Measurements from ENCODE around the gene RYK.

Gene RYK

GRCh38 chr3:134250717-134251220 lies at the start of gene RYK:
TSS of gene RYK (minus strand) at chr3:134250859. CDS start at chr3:134250654, 205 bp downstream.
- Mint-ChIP-seq H3K4me1 (peaks cover 44% of the 10 kb centered on the region), H3K27ac (peak within 1 kb of the TSS; percentile 71), H3K9me3 (no peaks in the 10 kb centered on the region), H3K36me3 (no peaks in the 10 kb centered on the region), H3K4me3 (peak within 1 kb of the TSS; percentile 71)
- ATAC-seq: peak; percentile 92
- peak; percentile 72 to 84 for DNase-seq (ENCODE audit: low spot score in 2 of 2)

DNA sequence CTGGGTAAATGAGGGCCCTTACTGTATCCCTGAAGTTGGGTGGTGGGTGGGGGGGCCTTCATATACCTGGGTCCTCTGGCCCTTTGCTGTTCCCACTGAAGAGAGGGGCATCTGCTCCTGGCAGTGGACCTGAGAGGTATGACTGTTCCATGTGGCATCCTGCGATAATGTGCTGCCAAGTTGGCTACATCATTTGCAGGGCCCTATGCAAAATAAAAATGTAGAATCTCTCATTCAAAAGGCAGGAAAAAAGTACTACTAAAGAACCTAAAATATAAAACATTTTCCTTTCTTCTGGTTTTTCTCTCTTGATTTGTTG lies 49.2 kb upstream of the RYK start:
- Mint-ChIP-seq H3K4me1 (peaks cover 8% of the 10 kb centered on the region), H3K9me3 (peaks cover 6% of the 10 kb centered on the region), H3K27ac (no peak overlapping the region), H3K4me3 (no peak overlapping the region), H3K36me3 (no peaks in the 10 kb centered on the region)
- DNase-seq (ENCODE audit: low spot score in 2 of 2): no peak
- ATAC-seq: no peak

- ATAC-seq: no peak
- H3K27ac Mint-ChIP-seq: no peak overlapping the region
- DNase-seq (ENCODE audit: low spot score in 2 of 2): no peak
- H3K4me1 Mint-ChIP-seq: peaks cover 8% of the 10 kb centered on the region
- H3K9me3 Mint-ChIP-seq: peaks cover 6% of the 10 kb centered on the region
- no peak overlapping the region for H3K4me3 Mint-ChIP-seq
- no peaks in the 10 kb centered on the region for H3K36me3 Mint-ChIP-seq
These were observed 48.7 kb upstream of the RYK start for GRCh38 chr3:134299185-134299887.

- Mint-ChIP-seq H3K27ac (no peak overlapping the region), H3K9me3 (peaks cover 6% of the 10 kb centered on the region), H3K4me1 (peaks cover 8% of the 10 kb centered on the region), H3K36me3 (no peaks in the 10 kb centered on the region), H3K4me3 (no peak overlapping the region)
- ATAC-seq (no peak), DNase-seq (ENCODE audit: low spot score in 2 of 2) (no peak)
These were observed 47.6 kb upstream of the RYK start for GRCh38 chr3:134298249-134298648.

GRCh38 chr3:134296616-134297015 lies 46.0 kb upstream of the RYK start:
- DNase-seq (ENCODE audit: low spot score in 2 of 2) (no peak), ATAC-seq (no peak)
- H3K4me1 Mint-ChIP-seq: peaks cover 8% of the 10 kb centered on the region
- H3K36me3 Mint-ChIP-seq: no peaks in the 10 kb centered on the region
- peaks cover 6% of the 10 kb centered on the region for H3K9me3 Mint-ChIP-seq
- H3K4me3 Mint-ChIP-seq: no peak overlapping the region
- no peak overlapping the region for H3K27ac Mint-ChIP-seq

- no peak overlapping the region for H3K27ac Mint-ChIP-seq
- ATAC-seq (no peak), DNase-seq (ENCODE audit: low spot score in 2 of 2) (no peak)
- no peaks in the 10 kb centered on the region for H3K36me3 Mint-ChIP-seq
- peaks cover 8% of the 10 kb centered on the region for H3K4me1 Mint-ChIP-seq
- H3K4me3 Mint-ChIP-seq: no peak overlapping the region
- H3K9me3 Mint-ChIP-seq: peaks cover 6% of the 10 kb centered on the region
These were observed 45.3 kb upstream of the RYK start for GRCh38 chr3:134295930-134296329.

GRCh38 chr3:134294302-134295280 lies 43.9 kb upstream of the RYK start:
- H3K4me1 Mint-ChIP-seq: peaks cover 8% of the 10 kb centered on the region
- no peaks in the 10 kb centered on the region for H3K36me3 Mint-ChIP-seq
- no peak overlapping the region for H3K4me3 Mint-ChIP-seq
- H3K27ac Mint-ChIP-seq: no peak overlapping the region
- DNase-seq (ENCODE audit: low spot score in 2 of 2): peak; percentile 38 to 81
- peak; percentile 100 for ATAC-seq
- H3K9me3 Mint-ChIP-seq: peaks cover 6% of the 10 kb centered on the region

DNA sequence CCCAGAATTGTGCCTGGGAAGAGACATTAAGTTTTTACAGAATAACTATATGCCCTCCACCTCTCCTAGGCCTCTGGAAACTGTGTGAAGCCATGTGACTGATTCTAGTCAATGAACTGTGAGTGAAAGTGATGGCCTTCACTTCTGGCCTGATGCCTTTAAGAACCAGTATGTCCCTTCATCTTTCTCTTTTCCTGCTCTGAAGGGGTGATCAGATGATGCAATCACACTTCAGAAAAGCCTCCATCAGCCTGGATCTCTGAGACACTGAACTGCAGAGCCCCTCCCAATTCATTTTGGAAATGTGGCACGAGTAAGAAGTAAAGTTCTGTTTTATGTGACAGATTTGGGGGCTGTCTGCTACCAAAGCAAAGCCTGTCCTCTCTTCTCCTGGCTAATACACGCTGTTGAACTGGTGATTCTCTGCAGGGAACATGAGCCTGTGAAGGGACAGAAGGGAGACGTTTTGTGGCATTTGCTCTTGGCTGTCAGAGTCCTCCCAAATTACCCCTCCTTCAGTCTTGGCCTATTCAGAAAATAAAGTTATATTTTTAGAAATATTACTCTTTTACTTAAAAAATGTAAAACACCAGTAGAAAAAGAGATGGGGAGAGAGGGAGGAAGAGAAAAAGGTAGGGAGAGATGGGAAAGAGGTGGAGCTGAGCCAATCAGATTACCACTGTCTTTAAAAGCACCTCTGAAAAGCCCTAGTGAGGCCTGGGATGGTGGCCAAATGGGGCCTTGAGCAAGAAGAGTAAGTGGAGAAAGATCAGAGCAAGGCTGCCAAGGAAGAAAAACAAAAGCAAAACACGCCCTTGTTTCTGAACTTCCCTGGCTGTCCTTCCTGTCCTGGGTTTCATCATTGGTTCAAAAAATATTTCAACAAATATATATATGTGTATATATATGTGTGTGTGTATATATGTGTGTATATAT lies 40.9 kb upstream of the RYK start:
- H3K36me3 Mint-ChIP-seq: no peaks in the 10 kb centered on the region

GRCh38 chr3:134287512-134287911 lies 36.9 kb upstream of the RYK start:
- ATAC-seq: no peak
- Mint-ChIP-seq H3K36me3 (no peaks in the 10 kb centered on the region), H3K4me3 (no peak overlapping the region), H3K27ac (no peak overlapping the region), H3K4me1 (no peaks in the 10 kb centered on the region), H3K9me3 (no peaks in the 10 kb centered on the region)
- DNase-seq (ENCODE audit: low spot score in 2 of 2): no peak

More for the DNA sequence above, 40.9 kb upstream of the RYK start:
- DNase-seq (ENCODE audit: low spot score in 2 of 2): no peak
- ATAC-seq: no peak
- Mint-ChIP-seq H3K27ac (no peak overlapping the region), H3K4me1 (peaks cover 7% of the 10 kb centered on the region), H3K9me3 (peaks cover 6% of the 10 kb centered on the region), H3K4me3 (no peak overlapping the region)

GRCh38 chr3:134284438-134284837 lies 33.8 kb upstream of the RYK start:
- H3K27ac Mint-ChIP-seq: no peak overlapping the region
- H3K4me1 Mint-ChIP-seq: no peaks in the 10 kb centered on the region
- no peaks in the 10 kb centered on the region for H3K9me3 Mint-ChIP-seq
- ATAC-seq: no peak
- no peak overlapping the region for H3K4me3 Mint-ChIP-seq
- H3K36me3 Mint-ChIP-seq: no peaks in the 10 kb centered on the region
- DNase-seq (ENCODE audit: low spot score in 2 of 2): no peak

DNA sequence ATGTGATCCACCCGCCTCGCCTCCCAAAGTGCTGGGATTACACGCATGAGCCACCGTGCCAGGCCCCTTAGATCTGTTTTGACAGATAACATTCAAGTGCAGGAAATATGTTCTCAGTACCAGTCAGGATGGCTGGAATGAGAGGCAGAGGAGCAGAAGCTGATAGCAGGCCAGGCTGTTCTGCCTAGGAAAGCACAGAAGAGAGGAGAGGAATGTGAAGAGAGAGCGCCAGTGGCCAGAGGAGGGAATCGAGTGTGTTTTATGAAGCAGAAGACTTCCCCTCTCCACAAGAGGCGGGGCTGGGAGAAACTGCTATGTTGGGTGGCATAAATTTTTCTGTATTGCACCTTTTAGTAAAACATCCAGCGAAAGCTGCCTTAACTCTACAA lies 32.0 kb upstream of the RYK start:
- Mint-ChIP-seq H3K4me3 (no peak overlapping the region), H3K36me3 (no peaks in the 10 kb centered on the region), H3K9me3 (no peaks in the 10 kb centered on the region), H3K4me1 (no peaks in the 10 kb centered on the region), H3K27ac (no peak overlapping the region)
- no peak for DNase-seq (ENCODE audit: low spot score in 2 of 2)
- ATAC-seq: no peak

DNA sequence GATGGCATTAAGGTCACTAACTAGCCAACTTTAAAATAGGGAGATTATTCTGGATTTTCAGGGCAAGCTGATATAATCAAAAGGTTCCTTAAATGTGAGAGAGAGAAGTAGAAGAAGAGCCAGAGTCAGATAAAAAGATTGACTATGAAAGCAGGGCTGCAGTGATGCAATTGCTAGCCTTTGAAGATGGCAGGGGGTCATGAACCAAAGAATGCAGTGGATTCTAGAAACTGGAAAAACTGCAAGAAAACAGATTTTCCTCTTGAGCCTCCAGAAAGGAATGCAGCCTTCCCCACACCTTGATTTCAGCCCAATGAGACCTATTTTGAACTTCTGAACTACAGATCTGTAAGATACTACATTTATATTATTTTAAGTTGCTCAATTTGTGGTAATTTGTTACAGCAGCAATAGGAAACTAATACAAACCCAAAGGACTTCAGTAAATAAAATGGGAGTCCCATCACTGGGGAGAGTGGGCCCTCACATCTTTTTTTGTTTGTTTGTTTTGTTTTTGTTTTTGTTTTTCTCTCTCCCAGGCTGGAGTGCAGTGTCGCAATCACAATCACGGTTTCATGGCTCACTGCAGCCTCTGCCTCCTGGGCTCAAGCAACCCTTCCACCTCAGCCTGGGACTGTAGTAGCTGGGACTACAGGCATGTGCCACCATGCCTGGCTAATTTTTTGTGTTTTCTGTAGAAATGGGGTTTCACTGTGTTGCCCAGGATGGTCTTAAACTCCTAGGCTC lies 31.4 kb upstream of the RYK start:
- DNase-seq (ENCODE audit: low spot score in 2 of 2) (no peak), ATAC-seq (no peak)
- Mint-ChIP-seq H3K36me3 (no peaks in the 10 kb centered on the region), H3K4me1 (no peaks in the 10 kb centered on the region), H3K4me3 (no peak overlapping the region), H3K9me3 (no peaks in the 10 kb centered on the region), H3K27ac (no peak overlapping the region)

DNA sequence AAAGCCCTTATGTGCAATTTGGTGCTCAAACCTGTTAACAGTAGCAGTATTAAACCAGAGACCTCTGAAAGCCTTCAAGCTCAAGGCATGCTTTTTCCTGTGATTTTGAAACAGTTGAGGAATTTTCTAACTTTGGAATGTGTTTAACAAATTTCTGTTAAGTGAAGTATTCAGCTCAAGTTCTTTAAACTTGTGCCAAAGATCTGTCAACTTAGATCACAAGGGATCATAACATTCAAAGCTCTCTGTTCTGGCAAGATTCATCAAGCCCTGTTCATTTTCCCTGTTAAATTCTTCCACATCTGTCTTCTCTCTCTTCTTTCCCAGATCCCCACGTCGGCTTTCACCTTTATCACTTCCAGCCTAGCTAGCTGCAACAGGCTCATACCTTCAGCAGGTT lies 28.8 kb upstream of the RYK start:
- DNase-seq (ENCODE audit: low spot score in 2 of 2): no peak
- H3K27ac Mint-ChIP-seq: no peak overlapping the region
- H3K4me3 Mint-ChIP-seq: no peak overlapping the region
- H3K4me1 Mint-ChIP-seq: no peaks in the 10 kb centered on the region
- no peaks in the 10 kb centered on the region for H3K9me3 Mint-ChIP-seq
- H3K36me3 Mint-ChIP-seq: no peaks in the 10 kb centered on the region
- ATAC-seq: no peak

DNA sequence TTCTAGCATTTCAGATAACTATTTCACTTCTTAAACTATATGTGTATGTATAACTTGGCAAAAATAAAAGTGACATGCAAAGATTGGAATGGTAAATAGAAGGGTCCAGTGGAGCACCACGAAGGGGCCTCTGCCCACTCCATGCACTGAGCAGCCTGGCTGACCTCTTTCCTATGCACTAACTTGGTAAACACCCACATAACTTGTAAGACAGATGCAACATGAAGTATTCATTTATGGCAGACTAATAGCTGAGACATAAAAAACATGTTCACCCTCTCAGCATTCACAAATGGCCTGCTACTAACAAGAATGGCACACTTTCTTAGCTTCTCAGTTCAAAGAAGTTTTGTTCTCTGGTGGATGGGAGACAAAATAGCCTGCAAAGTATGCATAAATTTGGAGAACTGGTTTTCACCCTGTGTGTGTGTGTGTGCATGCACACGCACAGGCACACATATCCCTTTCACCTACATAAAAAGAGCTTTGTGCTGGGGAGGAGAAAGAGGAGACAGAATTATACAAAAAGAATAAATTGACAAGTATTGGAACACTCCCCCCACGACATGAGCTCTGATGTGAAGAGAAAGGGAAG lies 26.5 kb upstream of the RYK start:
- H3K9me3 Mint-ChIP-seq: no peaks in the 10 kb centered on the region
- DNase-seq (ENCODE audit: low spot score in 2 of 2): no peak
- H3K36me3 Mint-ChIP-seq: no peaks in the 10 kb centered on the region
- H3K4me1 Mint-ChIP-seq: no peaks in the 10 kb centered on the region
- no peak for ATAC-seq
- H3K27ac Mint-ChIP-seq: no peak overlapping the region
- H3K4me3 Mint-ChIP-seq: no peak overlapping the region
